Measurements from ENCODE around the gene SHB. TPM values are rescaled to one million over a fixed set of nuclear protein-coding genes. Genes with fewer than 3 reads are reported as not detected.

SHB gene
- total and polyA plus RNA-seq, 2 donors (not counting 3 experiments of a cell fraction or from before 2014, with no cell fraction given), result 13.4 to 24.9 TPM

- ChIA-PET CTCF (interaction anchor here (1.3 to 1.5 kb wide), 2 partner anchors 9 to 356 kb away, joined by 4 to 8 read pairs; no protein-coding TSS in a partner anchor), POLR2A (no interaction called here)
- no peak overlapping the region for H3K9ac ChIP-seq (replicated peaks; ENCODE audit: extremely low read depth, insufficient read depth, low read length)
- H3K4me3 ChIP-seq (replicated peaks in 1 of 3; ENCODE audit: insufficient read depth in 1 of 3, low read depth in 1 of 3, low read length in 3 of 3), result no peak overlapping the region
- H3K4me2 ChIP-seq (ENCODE audit: insufficient read depth, low read length), result no peak overlapping the region
- no peaks in the 10 kb centered on the region for H3K36me3 ChIP-seq (ENCODE audit: control insufficient read depth in 2 of 2, extremely low read depth in 1 of 2, insufficient read depth in 2 of 2, low read length in 2 of 2)
- H3K9me1 ChIP-seq (replicated peaks; ENCODE audit: control insufficient read depth, extremely low read depth, insufficient read depth, low read length), result no peaks in the 10 kb centered on the region
- H3K27ac ChIP-seq (ENCODE audit: insufficient read depth, low read depth, low read length), result no peak overlapping the region
- TF ChIP-seq POLR2AphosphoS5 (IDR thresholded peaks at IDR 0.05; ENCODE audit: insufficient read depth, low read depth, low read length), result no peak
- TF ChIP-seq, protein P1, sequence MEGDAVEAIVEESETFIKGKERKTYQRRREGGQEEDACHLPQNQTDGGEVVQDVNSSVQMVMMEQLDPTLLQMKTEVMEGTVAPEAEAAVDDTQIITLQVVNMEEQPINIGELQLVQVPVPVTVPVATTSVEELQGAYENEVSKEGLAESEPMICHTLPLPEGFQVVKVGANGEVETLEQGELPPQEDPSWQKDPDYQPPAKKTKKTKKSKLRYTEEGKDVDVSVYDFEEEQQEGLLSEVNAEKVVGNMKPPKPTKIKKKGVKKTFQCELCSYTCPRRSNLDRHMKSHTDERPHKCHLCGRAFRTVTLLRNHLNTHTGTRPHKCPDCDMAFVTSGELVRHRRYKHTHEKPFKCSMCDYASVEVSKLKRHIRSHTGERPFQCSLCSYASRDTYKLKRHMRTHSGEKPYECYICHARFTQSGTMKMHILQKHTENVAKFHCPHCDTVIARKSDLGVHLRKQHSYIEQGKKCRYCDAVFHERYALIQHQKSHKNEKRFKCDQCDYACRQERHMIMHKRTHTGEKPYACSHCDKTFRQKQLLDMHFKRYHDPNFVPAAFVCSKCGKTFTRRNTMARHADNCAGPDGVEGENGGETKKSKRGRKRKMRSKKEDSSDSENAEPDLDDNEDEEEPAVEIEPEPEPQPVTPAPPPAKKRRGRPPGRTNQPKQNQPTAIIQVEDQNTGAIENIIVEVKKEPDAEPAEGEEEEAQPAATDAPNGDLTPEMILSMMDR (IDR thresholded peaks at IDR 0.05; ENCODE audit: extremely low read depth in 1 of 2, insufficient read depth in 1 of 2, low read depth in 1 of 2, low read length in 2 of 2), result no peak
- BruUV-seq (replicated peaks), result no TSS peak
- DNase-seq (ENCODE audit: low read depth, low spot score) (no peak), FAIRE-seq (no peak)
- intact Hi-C loops (cut with micrococcal nuclease) (no loop called here), dilution Hi-C loops (cut with MboI; ENCODE audit: extremely low pct_ligation_motif_present, low sequenced_read_pairs) (no loop called here)
- H3K79me2 ChIP-seq (ENCODE audit: control insufficient read depth, insufficient read depth, low read length), result peaks cover 3% of the 10 kb centered on the region
- no peaks in the 10 kb centered on the region for H3K9me3 ChIP-seq (replicated peaks; ENCODE audit: control insufficient read depth, insufficient read depth, low read length)
- H4K20me1 ChIP-seq (replicated peaks; ENCODE audit: control insufficient read depth, extremely low read depth, insufficient read depth, low read length), result no peaks in the 10 kb centered on the region
- no peaks in the 10 kb centered on the region for H3K27me3 ChIP-seq (ENCODE audit: control insufficient read depth in 2 of 2, insufficient read depth in 2 of 2, low read length in 2 of 2)
- no peak overlapping the region for H2AFZ ChIP-seq (ENCODE audit: low read depth, low read length)
- H3K4me1 ChIP-seq (ENCODE audit: control insufficient read depth, extremely low read depth, insufficient read depth, low read length), result peaks cover 7% of the 10 kb centered on the region
Measured at GRCh38 chr9:37908283-37908682, 160.7 kb downstream of the SHB start.

DNA sequence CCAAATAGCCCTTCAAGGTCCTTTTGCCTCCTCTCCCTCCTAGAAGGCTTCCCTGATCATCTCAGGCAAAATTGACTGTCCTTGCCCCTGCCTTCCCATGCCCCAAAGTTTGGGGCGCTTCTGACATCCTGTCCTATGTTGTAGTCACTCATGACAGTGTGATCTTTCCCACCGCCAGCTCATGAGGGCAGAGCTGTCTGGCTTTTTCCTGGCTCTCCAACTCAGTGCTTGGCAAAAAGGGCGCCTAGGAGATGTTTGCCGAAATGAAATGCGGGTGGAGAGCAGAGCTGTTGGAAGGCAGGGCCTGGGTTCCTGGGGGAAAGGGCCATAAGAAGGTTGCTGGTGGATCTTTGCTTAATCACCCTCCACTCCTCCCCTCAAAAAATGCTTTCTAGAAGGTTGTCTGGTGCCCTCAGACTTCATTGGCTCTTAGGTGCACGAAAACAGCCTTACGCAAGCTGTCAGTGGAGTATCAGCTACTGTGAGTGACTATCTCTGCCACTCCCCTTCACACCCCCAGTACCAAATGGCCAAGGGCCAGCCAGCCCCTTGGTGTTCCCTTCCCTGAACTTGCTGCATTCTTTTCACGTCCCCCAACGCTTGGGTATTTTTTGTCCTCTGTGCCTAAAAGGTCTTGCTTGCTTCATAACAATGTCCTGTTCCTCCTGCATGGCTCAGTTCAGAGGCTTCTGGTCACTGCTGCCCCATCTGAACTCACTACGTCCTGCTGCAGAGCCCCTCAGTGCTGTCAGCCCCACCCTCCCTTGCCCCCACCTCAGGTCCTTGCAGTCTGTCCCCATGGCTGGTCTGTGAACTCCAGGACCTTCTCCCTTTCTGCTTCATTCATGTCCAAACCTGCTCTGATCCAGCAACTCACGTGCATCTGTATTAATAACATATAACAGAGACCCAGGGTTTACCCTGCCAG lies 162.5 kb downstream of the SHB start:
- Histone ChIP-seq H3K27me3 (ENCODE audit: control insufficient read depth in 2 of 2, insufficient read depth in 2 of 2, low read length in 2 of 2) (no peaks in the 10 kb centered on the region), H3K4me3 (replicated peaks in 1 of 3; ENCODE audit: insufficient read depth in 1 of 3, low read depth in 1 of 3, low read length in 3 of 3) (no peak overlapping the region), H3K9me3 (replicated peaks; ENCODE audit: control insufficient read depth, insufficient read depth, low read length) (no peaks in the 10 kb centered on the region), H3K79me2 (ENCODE audit: control insufficient read depth, insufficient read depth, low read length) (peaks cover 20% of the 10 kb centered on the region), H3K4me2 (ENCODE audit: insufficient read depth, low read length) (no peak overlapping the region), H3K4me1 (ENCODE audit: control insufficient read depth, extremely low read depth, insufficient read depth, low read length) (peaks cover 21% of the 10 kb centered on the region), H3K27ac (ENCODE audit: insufficient read depth, low read depth, low read length) (no peak overlapping the region), H2AFZ (ENCODE audit: low read depth, low read length) (no peak overlapping the region), H4K20me1 (replicated peaks; ENCODE audit: control insufficient read depth, extremely low read depth, insufficient read depth, low read length) (no peaks in the 10 kb centered on the region), H3K36me3 (ENCODE audit: control insufficient read depth in 2 of 2, extremely low read depth in 1 of 2, insufficient read depth in 2 of 2, low read length in 2 of 2) (no peaks in the 10 kb centered on the region), H3K9me1 (replicated peaks; ENCODE audit: control insufficient read depth, extremely low read depth, insufficient read depth, low read length) (no peaks in the 10 kb centered on the region), H3K9ac (replicated peaks; ENCODE audit: extremely low read depth, insufficient read depth, low read length) (no peak overlapping the region)
- ChIA-PET CTCF (no interaction called here), POLR2A (no interaction called here)
- DNase-seq (ENCODE audit: low read depth, low spot score) (no peak), FAIRE-seq (no peak)
- no TSS peak for BruUV-seq (replicated peaks)
- TF ChIP-seq, protein P1 (IDR thresholded peaks at IDR 0.05; ENCODE audit: extremely low read depth in 1 of 2, insufficient read depth in 1 of 2, low read depth in 1 of 2, low read length in 2 of 2), result no peak
- TF ChIP-seq JUN (IDR thresholded peaks at IDR 0.05; ENCODE audit: borderline replicate concordance, insufficient read depth, insufficient read length, low read depth), result no peak
- no peak for TF ChIP-seq POLR2AphosphoS5 (IDR thresholded peaks at IDR 0.05; ENCODE audit: insufficient read depth, low read depth, low read length)
- TF ChIP-seq FOS (IDR thresholded peaks at IDR 0.05; ENCODE audit: borderline replicate concordance, insufficient read depth, low read length), result no peak
- TF ChIP-seq, protein P2, sequence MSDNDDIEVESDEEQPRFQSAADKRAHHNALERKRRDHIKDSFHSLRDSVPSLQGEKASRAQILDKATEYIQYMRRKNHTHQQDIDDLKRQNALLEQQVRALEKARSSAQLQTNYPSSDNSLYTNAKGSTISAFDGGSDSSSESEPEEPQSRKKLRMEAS (IDR thresholded peaks at IDR 0.05; ENCODE audit: insufficient read depth, insufficient read length), result no peak
- TF ChIP-seq POLR2A (IDR thresholded peaks at IDR 0.05; ENCODE audit: low read depth, low read length), result no peak
- TF ChIP-seq GATA2 (IDR thresholded peaks at IDR 0.05; ENCODE audit: insufficient read depth, insufficient read length, low read depth, low read length), result no peak
- no peak for TF ChIP-seq MYC (IDR thresholded peaks at IDR 0.05; ENCODE audit: low read depth, low read length)
- TF ChIP-seq EZH2 (IDR thresholded peaks at IDR 0.05; ENCODE audit: borderline replicate concordance, low read depth, low read length, severe bottlenecking), result no peak
- dilution Hi-C loops (cut with MboI; ENCODE audit: extremely low pct_ligation_motif_present, low sequenced_read_pairs), result no loop called here
- intact Hi-C loops (cut with micrococcal nuclease), result no loop called here

Measured in endothelial cell of umbilical vein (primary cell).